ENCODE measurements around the gene MCCC1. TPM values are rescaled to one million over a fixed set of nuclear protein-coding genes. Genes with fewer than 3 reads are reported as not detected.

Gene MCCC1
- total RNA-seq, 1 donor from 2014 or later: 26.0 TPM

- no peak overlapping the region for H3K4me3 ChIP-seq (ENCODE audit: low read depth, low read length)
- no peak for TF ChIP-seq CTCF (conservative IDR thresholded peaks at IDR 0.05; ENCODE audit: low read depth, low read length)
- no peak for DNase-seq (ENCODE audit: low read depth)
Observed at GRCh38 chr3:183028416-183028815, 70.9 kb downstream of the MCCC1 start.

GRCh38 chr3:183027276-183027675 lies 72.0 kb downstream of the MCCC1 start:
- DNase-seq (ENCODE audit: low read depth): no peak
- TF ChIP-seq CTCF (conservative IDR thresholded peaks at IDR 0.05; ENCODE audit: low read depth, low read length): no peak

GRCh38 chr3:183022936-183023516 lies 76.3 kb downstream of the MCCC1 start:
- TF ChIP-seq CTCF (conservative IDR thresholded peaks at IDR 0.05; ENCODE audit: low read depth, low read length): no peak
- no peak for DNase-seq (ENCODE audit: low read depth)
- H3K4me3 ChIP-seq (ENCODE audit: low read depth, low read length): no peak overlapping the region

More at GRCh38 chr3:183027276-183027675, 72.0 kb downstream of the MCCC1 start:
- H3K4me3 ChIP-seq (ENCODE audit: low read depth, low read length): no peak overlapping the region

- no peak for TF ChIP-seq CTCF (conservative IDR thresholded peaks at IDR 0.05; ENCODE audit: low read depth, low read length)
- no peak overlapping the region for H3K4me3 ChIP-seq (ENCODE audit: low read depth, low read length)
- no peak for DNase-seq (ENCODE audit: low read depth)
Observed at GRCh38 chr3:183018421-183019192, 80.7 kb downstream of the MCCC1 start.

- H3K4me3 ChIP-seq (ENCODE audit: low read depth, low read length): no peak overlapping the region
- TF ChIP-seq CTCF (conservative IDR thresholded peaks at IDR 0.05; ENCODE audit: low read depth, low read length): no peak
- DNase-seq (ENCODE audit: low read depth): no peak
Observed at GRCh38 chr3:183015185-183015584, 84.1 kb downstream of the MCCC1 start.

- TF ChIP-seq CTCF (conservative IDR thresholded peaks at IDR 0.05; ENCODE audit: low read depth, low read length): no peak
- no peak overlapping the region for H3K4me3 ChIP-seq (ENCODE audit: low read depth, low read length)
- no peak for DNase-seq (ENCODE audit: low read depth)
Observed at GRCh38 chr3:183013856-183014255, 85.4 kb downstream of the MCCC1 start.

GRCh38 chr3:183013074-183013473 lies 86.2 kb downstream of the MCCC1 start:
- no peak overlapping the region for H3K4me3 ChIP-seq (ENCODE audit: low read depth, low read length)
- no peak for DNase-seq (ENCODE audit: low read depth)
- TF ChIP-seq CTCF (conservative IDR thresholded peaks at IDR 0.05; ENCODE audit: low read depth, low read length): no peak
